H9 (cell line): ENCODE results near the gene CAMKK1. TPM values are rescaled to one million over a fixed set of nuclear protein-coding genes. Genes with fewer than 3 reads are reported as not detected.
A peak's percentile ranks its signal among the peaks of the same experiment; 100 is the strongest.

ENCODE experiments used
- DNase-seq: peaks from one replicate; pipeline ENCODE4 v3.0.0-alpha.2; 2017
- H2AFZ ChIP-seq: one replicate; pipeline ENCODE4 v1.6.1; 2013; ENCODE audit warnings: mild to moderate bottlenecking, low read length, control low read depth, moderate library complexity
- H2AK5ac ChIP-seq: 2 replicates; pipeline ENCODE4 v1.6.1; 2013; ENCODE audit warnings: low read length, control low read depth, mixed read lengths; ENCODE audit not compliant: insufficient read length
- H2BK120ac ChIP-seq: one replicate; pipeline ENCODE4 v1.6.1; 2013; ENCODE audit warnings: low read depth, mild to moderate bottlenecking, low read length, control low read depth, inconsistent platforms; ENCODE audit not compliant: poor library complexity, severe bottlenecking
- H2BK12ac ChIP-seq: 2 replicates; pipeline ENCODE4 v1.6.1; 2013; ENCODE audit warnings: low read length, control low read depth, mixed read lengths, low read depth; ENCODE audit not compliant: insufficient read length
- H2BK15ac ChIP-seq: 2 replicates; pipeline ENCODE4 v1.6.1; 2013; ENCODE audit warnings: low read depth, low read length, control low read depth
- H2BK20ac ChIP-seq: one replicate; pipeline ENCODE4 v1.6.1; 2013; ENCODE audit warnings: low read depth, mild to moderate bottlenecking, low read length, control low read depth, inconsistent platforms; ENCODE audit not compliant: poor library complexity, severe bottlenecking
- H2BK5ac ChIP-seq: 2 replicates; pipeline ENCODE4 v1.6.1; 2013; ENCODE audit warnings: low read length, control low read depth, mixed read lengths; ENCODE audit not compliant: insufficient read length
- H3K14ac ChIP-seq: 2 replicates; pipeline ENCODE4 v1.6.1; 2013; ENCODE audit warnings: low read length, control low read depth; ENCODE audit not compliant: insufficient read depth
- H3K18ac ChIP-seq: 2 replicates; pipeline ENCODE4 v1.6.1; 2013; ENCODE audit warnings: low read depth, mild to moderate bottlenecking, mixed read lengths, low read length, control low read depth; ENCODE audit not compliant: insufficient read length
- H3K23ac ChIP-seq: 2 replicates; pipeline ENCODE4 v1.6.1; 2013; ENCODE audit warnings: low read length, control low read depth, mixed read lengths, low read depth; ENCODE audit not compliant: insufficient read length
- H3K23me2 ChIP-seq: 2 replicates; pipeline ENCODE4 v1.6.1; 2013; ENCODE audit warnings: low read depth, mild to moderate bottlenecking, mixed read lengths, low read length, control low read depth; ENCODE audit not compliant: insufficient read length, poor library complexity, severe bottlenecking
- H3K27ac ChIP-seq: 2 replicates; pipeline ENCODE4 v1.5.1; 2013; ENCODE audit warnings: low read length, control low read depth, mixed read lengths, low read depth; ENCODE audit not compliant: insufficient read length
- H3K27me3 ChIP-seq: 2 replicates; pipeline ENCODE4 v1.6.1; 2013; ENCODE audit warnings: low read length, control low read depth, inconsistent platforms; ENCODE audit not compliant: insufficient read depth
- H3K4ac ChIP-seq: 2 replicates; pipeline ENCODE4 v1.6.1; 2013; ENCODE audit warnings: low read depth, mild to moderate bottlenecking, control low read depth, inconsistent platforms, low read length, moderate library complexity
- H3K4me1 ChIP-seq: 2 replicates; pipeline ENCODE4 v1.6.1; 2013; ENCODE audit warnings: low read length, control low read depth, inconsistent platforms; ENCODE audit not compliant: insufficient read depth
- H3K4me2 ChIP-seq: 2 replicates; pipeline ENCODE4 v1.6.1; 2013; ENCODE audit warnings: low read length, control low read depth, mixed read lengths; ENCODE audit not compliant: insufficient read length, insufficient read depth
- H3K56ac ChIP-seq: 2 replicates; pipeline ENCODE4 v1.6.1; 2013; ENCODE audit warnings: low read depth, mild to moderate bottlenecking, mixed read lengths, low read length, control low read depth; ENCODE audit not compliant: insufficient read length
- H3K79me1 ChIP-seq: 2 replicates; pipeline ENCODE4 v1.6.1; 2013; ENCODE audit warnings: low read depth, mild to moderate bottlenecking, moderate library complexity, low read length, control low read depth, inconsistent platforms; ENCODE audit not compliant: insufficient read depth, poor library complexity, severe bottlenecking
- H3K79me2 ChIP-seq: 2 replicates; pipeline ENCODE4 v1.6.1; 2013; ENCODE audit warnings: low read length, control low read depth, inconsistent platforms; ENCODE audit not compliant: insufficient read depth
- H3K9ac ChIP-seq: 2 replicates; pipeline ENCODE4 v1.6.1; 2013; ENCODE audit warnings: low read length, control low read depth, mixed read lengths; ENCODE audit not compliant: insufficient read length; ENCODE audit errors: extremely low read depth
- H3K9me3 ChIP-seq: one replicate; pipeline ENCODE4 v1.6.1; 2013; ENCODE audit warnings: low read depth, low read length, inconsistent platforms; ENCODE audit not compliant: control insufficient read depth
- H3T11ph ChIP-seq: one replicate; pipeline ENCODE4 v1.6.1; 2013; ENCODE audit warnings: mild to moderate bottlenecking, low read length, control low read depth, inconsistent platforms
- H4K20me1 ChIP-seq: one replicate; pipeline ENCODE4 v1.6.1; 2013; ENCODE audit not compliant: control insufficient read depth, insufficient read length, insufficient read depth
- H4K5ac ChIP-seq: 2 replicates; pipeline ENCODE4 v1.6.1; 2013; ENCODE audit warnings: low read depth, mild to moderate bottlenecking, mixed read lengths, low read length, control low read depth; ENCODE audit not compliant: insufficient read length
- H4K8ac ChIP-seq: replicated peaks from 2 replicates; pipeline ENCODE4 v1.6.1; 2013; ENCODE audit warnings: low read length, control low read depth, mixed read lengths, low read depth; ENCODE audit not compliant: insufficient read length
- H4K91ac ChIP-seq: 2 replicates; pipeline ENCODE4 v1.6.1; 2013; ENCODE audit warnings: low read depth, mild to moderate bottlenecking, moderate library complexity, mixed read lengths, low read length, control low read depth; ENCODE audit not compliant: insufficient read length
- H3K27ac Mint-ChIP-seq, 3 experiments: 2 replicates in 2 of 3; 3 replicates in 1 of 3; pipeline ENCODE4 v1.8.0; 2020 to 2021; ENCODE audit warnings: mixed read lengths in 3 of 3, mild to moderate bottlenecking in 1 of 3, moderate library complexity in 1 of 3
- H3K27me3 Mint-ChIP-seq: 2 replicates; pipeline ENCODE4 v1.8.0; 2021; ENCODE audit warnings: low read depth, mild to moderate bottlenecking, moderate library complexity, mixed read lengths
- H3K36me3 Mint-ChIP-seq, 3 experiments: 2 replicates in 2 of 3; 3 replicates in 1 of 3; pipeline ENCODE4 v1.8.0; 2020 to 2021; ENCODE audit warnings: low read depth in 3 of 3, mixed read lengths in 3 of 3; ENCODE audit not compliant: insufficient read depth in 1 of 3
- H3K4me1 Mint-ChIP-seq, 2 experiments: 2 replicates each; pipeline ENCODE4 v1.8.0; 2020; ENCODE audit warnings: mixed read lengths in 2 of 2
- H3K4me3 Mint-ChIP-seq, 2 experiments: 2 replicates in 1 of 2; 3 replicates in 1 of 2; pipeline ENCODE4 v1.8.0; 2020 to 2021; ENCODE audit warnings: mild to moderate bottlenecking in 2 of 2, mixed read lengths in 2 of 2, moderate library complexity in 1 of 2
- H3K9me3 Mint-ChIP-seq, 2 experiments: 2 replicates in 1 of 2; 3 replicates in 1 of 2; pipeline ENCODE4 v1.8.0; 2020; ENCODE audit warnings: mild to moderate bottlenecking in 2 of 2, mixed read lengths in 2 of 2, moderate library complexity in 1 of 2
- CTCF ChIP-seq: fragments of 200-600 bp; sonication (generic); conservative IDR thresholded peaks from 3 replicates; pipeline ENCODE4 v1.8.0; 2021; ENCODE audit warnings: antibody characterized with exemption, mild to moderate bottlenecking
- WGBS: extraction: QIAGEN DNeasy Blood & Tissue Kit; methylation state at CpG from one replicate; pipeline ENCODE4 v1.1.7; 2013; ENCODE audit warnings: missing lambda C conversion rate, low lambda C conversion rate, mixed read lengths; ENCODE audit not compliant: insufficient read length; ENCODE audit errors: extremely low coverage; 5-methylcytosine and 5-hydroxymethylcytosine counted together
- total RNA-seq: library from RNA; stranded (reverse); gene quantifications from 2 replicates; pipeline ENCODE4 v1.2.1, GENCODE V29; 2021

CAMKK1 gene
- total RNA-seq, 1 experiment from 2014 or later: 6.7 TPM

GRCh38 chr17:3818786-3819185 lies 74.1 kb downstream of the CAMKK1 start:
- no peak for TF ChIP-seq CTCF
- no peak overlapping the region for H3K4me3 Mint-ChIP-seq
- H4K8ac ChIP-seq: no peak overlapping the region
- no peaks in the 10 kb centered on the region for H3K79me1 ChIP-seq
- no peak overlapping the region for H3K27ac ChIP-seq
- H3K27ac Mint-ChIP-seq: peak overlapping the region in 2 of 3 experiments; percentile 11 to 14; a peak in 1 of 7 replicates
- H3K36me3 Mint-ChIP-seq: peaks cover 30 to 86% (median 77%) of the 10 kb centered on the region in 3 experiments; a peak in 6 of 7 replicates
- no peak overlapping the region for H3K4ac ChIP-seq
- no peak overlapping the region for H4K91ac ChIP-seq
- H2BK5ac ChIP-seq: no peak overlapping the region
- H3K79me2 ChIP-seq: no peaks in the 10 kb centered on the region
- no peak overlapping the region for H2BK15ac ChIP-seq
- no peaks in the 10 kb centered on the region for H3K4me1 Mint-ChIP-seq
- H3K9me3 Mint-ChIP-seq: no peaks in the 10 kb centered on the region
- no peak overlapping the region for H3K14ac ChIP-seq
- H3K4me2 ChIP-seq: no peak overlapping the region
- H3K27me3 ChIP-seq: no peaks in the 10 kb centered on the region
- no peak overlapping the region for H2BK20ac ChIP-seq
- no peaks in the 10 kb centered on the region for H3K27me3 Mint-ChIP-seq
- H2BK120ac ChIP-seq: no peak overlapping the region
- no peak for DNase-seq
- no peak overlapping the region for H2AFZ ChIP-seq
- WGBS: no CpG with 5 or more reads among the region's 6 CpGs
- no peak overlapping the region for H2BK12ac ChIP-seq
- no peaks in the 10 kb centered on the region for H3K4me1 ChIP-seq
- H2AK5ac ChIP-seq: no peak overlapping the region
- H3K9me3 ChIP-seq: no peaks in the 10 kb centered on the region
- no peak overlapping the region for H3K56ac ChIP-seq
- H3T11ph ChIP-seq: no peak overlapping the region
- no peaks in the 10 kb centered on the region for H3K23me2 ChIP-seq
- no peak overlapping the region for H4K5ac ChIP-seq
- no peak overlapping the region for H3K18ac ChIP-seq
- H4K20me1 ChIP-seq: no peaks in the 10 kb centered on the region
- no peak overlapping the region for H3K23ac ChIP-seq
- H3K9ac ChIP-seq: no peak overlapping the region
